Esophagus muscularis mucosa (tissue), 4 donors: ENCODE results near the gene DNAH1. TPM values are rescaled to one million over a fixed set of nuclear protein-coding genes. Genes with fewer than 3 reads are reported as not detected.

Experiments
- DNase-seq: peaks from one replicate; pipeline ENCODE4 v3.0.0-alpha.2; 2017; ENCODE audit errors: extremely low spot score
- H3K27ac ChIP-seq, 4 donors: fragments of 200-600 bp; sonication (generic); replicated peaks in 1 of 4; 1 replicate in 3 of 4; 2 replicates in 1 of 4; pipeline ENCODE4 v1.5.1; 2016 to 2019; ENCODE audit warnings: mild to moderate bottlenecking in 1 of 4
- H3K27me3 ChIP-seq, 4 donors: fragments of 200-600 bp; sonication (generic); one replicate each; pipeline versions ENCODE4 v1.5.1 to v1.6.0; 2016 to 2019
- H3K36me3 ChIP-seq, 4 donors: fragments of 200-600 bp; sonication (generic); one replicate each; pipeline ENCODE4 v1.5.1; 2016 to 2019
- H3K4me1 ChIP-seq, 4 donors: fragments of 200-600 bp; sonication (generic); one replicate each; pipeline ENCODE4 v1.5.1; 2016 to 2019
- H3K4me3 ChIP-seq, 4 donors: fragments of 200-600 bp; sonication (generic); 1 replicate in 2 of 4; 2 replicates in 2 of 4; pipeline ENCODE4 v1.5.1; 2016 to 2019; ENCODE audit warnings: mild to moderate bottlenecking in 4 of 4, moderate library complexity in 1 of 4
- H3K9me3 ChIP-seq, 4 donors: fragments of 200-600 bp; sonication (generic); 1 replicate in 3 of 4; 2 replicates in 1 of 4; pipeline ENCODE4 v1.5.1; 2016 to 2019
- CTCF ChIP-seq, 3 experiments: fragments of 200-600 bp in 2 of 3; fragments of 450-650 bp in 1 of 3; sonication (generic) in 2 of 3; IDR thresholded peaks; one replicate each; pipeline ENCODE4 v1.5.1; 2017 to 2019; ENCODE audit warnings: antibody characterized with exemption in 3 of 3, mild to moderate bottlenecking in 2 of 3, moderate library complexity in 1 of 3
- EP300 ChIP-seq: sonication (generic); formaldehyde crosslinking; IDR thresholded peaks from one replicate; pipeline ENCODE4 v1.6.1; 2017; ENCODE audit warnings: antibody characterized with exemption
- POLR2A ChIP-seq: fragments of 450-650 bp; IDR thresholded peaks from one replicate; pipeline ENCODE4 v1.6.1; 2017; ENCODE audit warnings: antibody characterized with exemption, moderate library complexity, mild to moderate bottlenecking, low read depth
- POLR2AphosphoS5 ChIP-seq, 2 donors: sonication (generic); formaldehyde crosslinking; IDR thresholded peaks; one replicate each; pipeline ENCODE4 v1.6.1; 2017; ENCODE audit warnings: antibody characterized with exemption in 2 of 2
- WGBS: methylation state at CpG from one replicate; pipeline ENCODE4 v1.1.5; 2018; 5-methylcytosine and 5-hydroxymethylcytosine counted together
- intact Hi-C: fragments of 100-400 bp; cut with DNase I; formaldehyde crosslinking; loops from one replicate; pipeline ENCODE4 v1.15.1; 2023
- total RNA-seq, 4 donors: library from RNA; depleted of rRNA; stranded (reverse); fragments of >200 nt; gene quantifications; one replicate each; pipeline versions ENCODE4 v1.1.0 to v1.2.1, GENCODE V29; 2016

The DNAH1 gene
- total RNA-seq, 4 donors from 2014 or later, result 3.4 to 5.4 (median 3.6) TPM

GRCh38 chr3:52299247-52299878 is 16.8 kb upstream of the DNAH1 start:
- intact Hi-C loops, result no loop called here
- Histone ChIP-seq H3K4me1 (peaks cover 5 to 17% (median 15%) of the 10 kb centered on the region in 4 donors), H3K27ac (no peak overlapping the region), H3K27me3 (no peaks in the 10 kb centered on the region), H3K4me3 (no peak overlapping the region), H3K9me3 (no peaks in the 10 kb centered on the region), H3K36me3 (peaks cover 0 to 22% (median 8%) of the 10 kb centered on the region in 4 donors)
- TF ChIP-seq CTCF (IDR thresholded peaks at IDR 0.05) (no peak), EP300 (no peak), POLR2AphosphoS5 (IDR thresholded peaks at IDR 0.05) (no peak), POLR2A (no peak)
- DNase-seq, result no peak
- WGBS, result 61% methylated on average over 10 of the region's 10 CpGs

- Histone ChIP-seq H3K4me1 (peaks cover 5 to 17% (median 15%) of the 10 kb centered on the region in 4 donors), H3K9me3 (no peaks in the 10 kb centered on the region), H3K27ac (no peak overlapping the region), H3K36me3 (peaks cover 0 to 18% (median 3%) of the 10 kb centered on the region in 4 donors), H3K27me3 (no peaks in the 10 kb centered on the region), H3K4me3 (no peak overlapping the region)
- no peak for DNase-seq
- intact Hi-C loops, result no loop called here
- WGBS, result 53% methylated on average over 11 of the region's 14 CpGs
- TF ChIP-seq CTCF (IDR thresholded peaks at IDR 0.05), result no peak
- no peak for TF ChIP-seq EP300
- no peak for TF ChIP-seq POLR2AphosphoS5 (IDR thresholded peaks at IDR 0.05)
- TF ChIP-seq POLR2A, result no peak
Measured at GRCh38 chr3:52299879-52300611, 16.1 kb upstream of the DNAH1 start.

- Histone ChIP-seq H3K4me3 (no peak overlapping the region), H3K27me3 (no peaks in the 10 kb centered on the region), H3K4me1 (peaks cover 5 to 17% (median 15%) of the 10 kb centered on the region in 4 donors), H3K9me3 (no peaks in the 10 kb centered on the region), H3K36me3 (no peaks in the 10 kb centered on the region), H3K27ac (no peak overlapping the region)
- intact Hi-C loops, result no loop called here
- WGBS, result 88% methylated on average over 11 of the region's 12 CpGs
- TF ChIP-seq EP300 (no peak), POLR2A (no peak), CTCF (IDR thresholded peaks at IDR 0.05) (no peak), POLR2AphosphoS5 (IDR thresholded peaks at IDR 0.05) (no peak)
- DNase-seq, result no peak
Measured at GRCh38 chr3:52302426-52303145, 13.5 kb upstream of the DNAH1 start.

- Histone ChIP-seq H3K4me3 (no peak overlapping the region), H3K27me3 (no peaks in the 10 kb centered on the region), H3K9me3 (no peaks in the 10 kb centered on the region), H3K27ac (no peak overlapping the region), H3K4me1 (peaks cover 5 to 14% (median 9%) of the 10 kb centered on the region in 4 donors), H3K36me3 (no peaks in the 10 kb centered on the region)
- no CpG with 5 or more reads among the region's 2 CpGs for WGBS
- no peak for TF ChIP-seq CTCF (IDR thresholded peaks at IDR 0.05)
- TF ChIP-seq POLR2AphosphoS5 (IDR thresholded peaks at IDR 0.05), result no peak
- no peak for TF ChIP-seq EP300
- no peak for TF ChIP-seq POLR2A
- DNase-seq, result no peak
- intact Hi-C loops, result no loop called here
Measured at GRCh38 chr3:52303811-52304210, 12.3 kb upstream of the DNAH1 start.
